CD4-positive, alpha-beta memory T cell (primary cell): ENCODE data around the gene CAT. TPM values are rescaled to one million over a fixed set of nuclear protein-coding genes. Genes with fewer than 3 reads are reported as not detected.
A peak's percentile ranks its signal among the peaks of the same experiment; 100 is the strongest.

ENCODE experiments used
- CTCF ChIA-PET: fragments of 350-600 bp; sonication (Branson Sonifier 250); formaldehyde crosslinking; loops from one replicate; lab custom pipeline; 2021; ENCODE audit warnings: inconsistent platforms; ENCODE audit not compliant: partially characterized antibody; lab: Charles Lee
- POLR2A ChIA-PET: fragments of 350-600 bp; sonication (Branson Sonifier 250); formaldehyde crosslinking; loops from one replicate; lab custom pipeline; 2021; ENCODE audit not compliant: partially characterized antibody; lab: Charles Lee
- DNase-seq, 5 donors: peaks; one replicate each; pipeline versions ENCODE4 v3.0.0 to v3.0.0-alpha.2; 2020 to 2022; ENCODE audit warnings: mixed read lengths in 1 of 5
- H3K27ac ChIP-seq: one replicate; pipeline ENCODE4 v1.7.0; 2013; ENCODE audit warnings: low read depth, low read length
- H3K27me3 ChIP-seq: 2 replicates; pipeline ENCODE4 v1.7.0; 2013; ENCODE audit warnings: mild to moderate bottlenecking, low read length, moderate library complexity; ENCODE audit not compliant: insufficient read depth
- H3K36me3 ChIP-seq: 2 replicates; pipeline ENCODE4 v1.7.0; 2013; ENCODE audit warnings: mild to moderate bottlenecking, low read length, moderate library complexity; ENCODE audit not compliant: insufficient read depth
- H3K4me1 ChIP-seq: 2 replicates; pipeline ENCODE4 v1.7.0; 2013; ENCODE audit warnings: mild to moderate bottlenecking, low read length, moderate library complexity; ENCODE audit not compliant: insufficient read depth
- H3K4me3 ChIP-seq, 2 donors: one replicate each; pipeline ENCODE4 v1.7.0; 2013; ENCODE audit warnings: low read length in 2 of 2, mild to moderate bottlenecking in 1 of 2
- H3K9me3 ChIP-seq, 2 donors: one replicate each; pipeline ENCODE4 v1.7.0; 2013; ENCODE audit warnings: low read length in 2 of 2, control low read depth in 1 of 2; ENCODE audit not compliant: control insufficient read depth in 1 of 2
- H3K27ac Mint-ChIP-seq, 7 donors: one replicate each; pipeline ENCODE4 v1.8.0; 2020 to 2021; ENCODE audit warnings: mixed read lengths in 7 of 7, mild to moderate bottlenecking in 6 of 7, inconsistent platforms in 3 of 7, moderate library complexity in 3 of 7
- H3K27me3 Mint-ChIP-seq, 2 donors: one replicate each; pipeline ENCODE4 v1.8.0; 2020 to 2021; ENCODE audit warnings: mixed read lengths in 2 of 2
- H3K36me3 Mint-ChIP-seq, 2 donors: one replicate each; pipeline ENCODE4 v1.8.0; 2020 to 2021; ENCODE audit warnings: mixed read lengths in 2 of 2, inconsistent platforms in 1 of 2, mild to moderate bottlenecking in 1 of 2
- H3K4me1 Mint-ChIP-seq, 4 donors: one replicate each; pipeline ENCODE4 v1.8.0; 2020 to 2021; ENCODE audit warnings: mixed read lengths in 4 of 4, mild to moderate bottlenecking in 1 of 4
- H3K4me3 Mint-ChIP-seq, 8 donors: one replicate each; pipeline ENCODE4 v1.8.0; 2020 to 2021; ENCODE audit warnings: mixed read lengths in 8 of 8, mild to moderate bottlenecking in 7 of 8, moderate library complexity in 6 of 8, inconsistent platforms in 3 of 8
- H3K9me3 Mint-ChIP-seq, 8 donors: one replicate each; pipeline ENCODE4 v1.8.0; 2020 to 2021; ENCODE audit warnings: mixed read lengths in 8 of 8, mild to moderate bottlenecking in 5 of 8, inconsistent platforms in 3 of 8, moderate library complexity in 1 of 8
- intact Hi-C: fragments of 100-400 bp; cut with micrococcal nuclease; formaldehyde crosslinking; loops from one replicate; pipeline ENCODE4 v1.15.1; 2023
- polyA plus RNA-seq, 2 donors: library from polyadenylated mRNA; unstranded; fragments of 300-500 nt; fragmentation: Illumina TruSeq; gene quantifications; one replicate each; pipeline ENCODE4 v1.2.3, GENCODE V29; 2021
- total RNA-seq, 2 experiments: library from RNA; stranded (reverse); gene quantifications; one replicate each; pipeline ENCODE4 v1.2.3, GENCODE V29; 2021

CAT gene
- total and polyA plus RNA-seq, 4 experiments from 2014 or later: 35.1 to 156 (median 59.7) TPM

DNA sequence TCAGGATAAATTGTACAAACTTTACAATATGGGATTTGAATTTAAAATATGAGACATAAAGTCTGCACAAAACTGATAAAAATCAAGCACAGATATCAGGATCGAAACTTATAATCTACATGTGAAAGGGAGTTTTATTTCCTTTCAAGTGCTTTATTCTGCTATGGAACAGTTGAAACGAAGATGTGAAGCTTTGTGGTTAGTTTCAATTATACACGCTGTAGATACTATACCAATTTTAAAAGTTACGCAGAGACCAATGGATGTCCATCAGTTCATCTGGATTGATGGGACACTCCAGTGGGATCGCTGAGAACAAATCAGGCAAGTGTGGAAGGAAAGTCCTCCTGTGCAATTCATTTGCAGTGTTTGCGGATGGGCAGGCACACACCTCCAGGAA, 34.5 kb upstream of the CAT start:
- Mint-ChIP-seq H3K27ac (no peak overlapping the region), H3K9me3 (no peaks in the 10 kb centered on the region), H3K36me3 (no peaks in the 10 kb centered on the region), H3K27me3 (peaks cover 3 to 9% of the 10 kb centered on the region in 2 donors), H3K4me1 (peaks cover 14 to 15% (median 14%) of the 10 kb centered on the region in 4 donors), H3K4me3 (peak overlapping the region in 7 of 8 donors; percentile 50 to 83 (median 75))
- ChIA-PET POLR2A (no interaction called here), CTCF (no interaction called here)
- Histone ChIP-seq H3K27me3 (no peaks in the 10 kb centered on the region), H3K9me3 (no peaks in the 10 kb centered on the region), H3K4me3 (peak overlapping the region in 1 of 2 donors; percentile 0), H3K36me3 (no peaks in the 10 kb centered on the region), H3K27ac (no peak overlapping the region), H3K4me1 (peaks cover 8% of the 10 kb centered on the region)
- intact Hi-C loops: no loop called here
- peak in 1 of 5 donors; percentile 0 for DNase-seq

- H3K9me3 ChIP-seq: no peaks in the 10 kb centered on the region
- peaks cover 9 to 11% of the 10 kb centered on the region in 2 donors for H3K27me3 Mint-ChIP-seq
- peak in 4 of 5 donors; percentile 6 to 40 (median 14) for DNase-seq
Observed at GRCh38 chr11:34405079-34405858, 33.5 kb upstream of the CAT start.

GRCh38 chr11:34406413-34406812, 32.3 kb upstream of the CAT start:
- Mint-ChIP-seq H3K4me1 (peaks cover 14 to 15% (median 14%) of the 10 kb centered on the region in 4 donors), H3K27me3 (peaks cover 9 to 11% of the 10 kb centered on the region in 2 donors), H3K4me3 (no peak overlapping the region), H3K9me3 (peaks cover 0 to 3% (median 0%) of the 10 kb centered on the region in 8 donors), H3K27ac (no peak overlapping the region), H3K36me3 (no peaks in the 10 kb centered on the region)
- ChIA-PET POLR2A (no interaction called here), CTCF (no interaction called here)
- H3K36me3 ChIP-seq: no peaks in the 10 kb centered on the region
- no peak for DNase-seq
- H3K27me3 ChIP-seq: no peaks in the 10 kb centered on the region
- intact Hi-C loops: no loop called here
- H3K27ac ChIP-seq: no peak overlapping the region
- peaks cover 8% of the 10 kb centered on the region for H3K4me1 ChIP-seq
- H3K4me3 ChIP-seq: no peak overlapping the region
- H3K9me3 ChIP-seq: no peaks in the 10 kb centered on the region

More at GRCh38 chr11:34405079-34405858, 33.5 kb upstream of the CAT start:
- peaks cover 8% of the 10 kb centered on the region for H3K4me1 ChIP-seq
- H3K27ac Mint-ChIP-seq: no peak overlapping the region
- no peak overlapping the region for H3K27ac ChIP-seq
- ChIA-PET CTCF (no interaction called here), POLR2A (no interaction called here)
- H3K4me3 Mint-ChIP-seq: peak overlapping the region; percentile 40 to 83 (median 72)
- intact Hi-C loops: no loop called here
- no peaks in the 10 kb centered on the region for H3K36me3 Mint-ChIP-seq
- no peaks in the 10 kb centered on the region for H3K27me3 ChIP-seq
- H3K4me1 Mint-ChIP-seq: peaks cover 14 to 15% (median 14%) of the 10 kb centered on the region in 4 donors
- H3K4me3 ChIP-seq: peak overlapping the region; percentile 0 to 4
- no peaks in the 10 kb centered on the region for H3K36me3 ChIP-seq
- H3K9me3 Mint-ChIP-seq: peaks cover 0 to 3% (median 0%) of the 10 kb centered on the region in 8 donors

DNA sequence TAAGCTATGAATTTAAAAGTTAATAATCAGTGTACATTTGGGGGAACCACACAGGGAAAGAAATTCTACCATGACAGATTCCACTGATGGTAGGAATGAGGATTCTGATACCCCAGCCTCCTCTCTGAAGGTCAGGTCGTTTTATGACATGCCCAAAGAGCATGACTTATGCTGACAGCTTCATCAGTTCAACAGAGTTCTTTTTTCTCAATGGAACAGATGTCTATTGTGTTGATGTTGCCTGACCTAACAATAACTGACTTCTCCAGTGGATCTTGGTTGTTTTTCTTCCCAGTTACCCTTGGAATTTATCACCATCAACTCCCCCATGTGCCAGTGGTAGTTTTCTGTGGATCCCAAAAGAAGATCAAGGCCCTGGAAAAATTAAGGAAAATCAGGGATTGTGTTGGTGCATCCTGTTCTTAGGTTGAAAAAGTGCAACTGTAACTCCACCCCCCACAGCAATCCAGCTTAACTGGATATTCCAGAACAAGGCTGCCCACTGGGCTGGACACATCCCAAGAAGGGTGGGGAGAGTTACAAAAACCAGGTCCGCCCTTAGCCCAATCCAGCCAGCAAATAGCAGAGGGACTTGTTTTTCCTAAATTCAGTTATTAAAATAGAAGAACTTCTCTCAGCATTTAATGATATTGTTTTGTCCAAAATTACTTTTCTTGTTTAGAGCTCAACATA, 31.5 kb upstream of the CAT start:
- Mint-ChIP-seq H3K27me3 (peaks cover 9 to 11% of the 10 kb centered on the region in 2 donors), H3K9me3 (peaks cover 0 to 8% (median 2%) of the 10 kb centered on the region in 8 donors), H3K27ac (no peak overlapping the region), H3K36me3 (no peaks in the 10 kb centered on the region), H3K4me3 (no peak overlapping the region), H3K4me1 (peaks cover 14 to 15% (median 14%) of the 10 kb centered on the region in 4 donors)
- H3K27me3 ChIP-seq: no peaks in the 10 kb centered on the region
- POLR2A ChIA-PET: no interaction called here
- no peak for DNase-seq
- H3K9me3 ChIP-seq: no peaks in the 10 kb centered on the region
- H3K4me1 ChIP-seq: peaks cover 8% of the 10 kb centered on the region
- H3K27ac ChIP-seq: no peak overlapping the region
- H3K36me3 ChIP-seq: no peaks in the 10 kb centered on the region
- intact Hi-C loops: no loop called here
- CTCF ChIA-PET: no interaction called here
- H3K4me3 ChIP-seq: no peak overlapping the region

DNA sequence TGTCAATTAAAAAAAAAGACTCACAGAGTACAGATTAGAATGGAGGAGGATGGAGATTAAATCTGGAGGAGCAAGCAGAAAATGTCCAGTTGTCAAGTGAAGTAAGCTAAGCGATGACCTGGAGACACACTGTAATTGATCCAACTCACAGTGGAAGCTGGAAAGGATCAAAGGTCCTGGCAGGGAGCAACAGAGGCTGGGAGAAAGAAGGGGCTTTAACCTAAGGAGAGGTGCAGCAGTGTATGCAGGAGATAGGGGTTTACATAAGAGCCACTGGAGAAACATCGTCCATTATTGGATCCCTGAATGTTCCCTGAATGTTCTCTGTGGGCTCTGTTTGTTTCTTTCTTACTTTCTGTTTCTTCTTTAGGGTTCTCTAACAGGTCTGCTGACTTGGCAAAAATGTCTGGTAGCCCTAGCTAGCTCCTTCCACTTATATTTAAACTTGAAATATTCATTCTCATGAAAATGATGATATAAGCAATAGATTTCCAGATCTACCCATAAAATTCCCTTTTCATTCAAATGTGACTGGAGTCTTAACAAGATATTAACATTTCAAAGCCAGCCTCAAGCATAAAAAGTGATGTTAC, 30.1 kb upstream of the CAT start:
- POLR2A ChIA-PET: no interaction called here

DNA sequence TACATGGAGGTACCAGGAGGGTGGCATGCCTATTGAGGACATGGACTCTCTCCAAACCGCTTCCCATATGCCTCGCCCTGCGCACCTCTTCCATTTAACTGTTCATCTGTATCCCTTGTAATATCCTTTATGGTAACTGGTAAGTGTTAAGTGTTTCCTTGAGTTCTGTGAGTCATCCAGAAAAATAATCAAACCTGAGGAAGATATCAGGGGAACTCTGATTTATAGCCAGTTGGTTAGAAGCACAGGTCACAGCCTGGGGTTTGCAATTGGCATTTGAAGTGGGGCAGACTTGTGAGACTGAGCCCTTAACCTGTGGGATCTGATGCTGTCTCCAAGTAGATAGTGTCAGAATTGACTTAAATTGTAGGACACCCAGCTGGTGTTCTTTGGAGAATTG, 27.6 kb upstream of the CAT start:
- Histone ChIP-seq H3K27me3 (no peaks in the 10 kb centered on the region), H3K36me3 (no peaks in the 10 kb centered on the region), H3K4me3 (no peak overlapping the region), H3K9me3 (no peaks in the 10 kb centered on the region), H3K27ac (no peak overlapping the region), H3K4me1 (no peaks in the 10 kb centered on the region)
- CTCF ChIA-PET: no interaction called here
- Mint-ChIP-seq H3K4me1 (peaks cover 0 to 1% (median 0%) of the 10 kb centered on the region in 4 donors), H3K9me3 (peaks cover 6 to 36% (median 26%) of the 10 kb centered on the region in 8 donors), H3K27me3 (peaks cover 13 to 18% of the 10 kb centered on the region in 2 donors), H3K4me3 (no peak overlapping the region), H3K27ac (no peak overlapping the region), H3K36me3 (peaks cover 3 to 6% of the 10 kb centered on the region in 2 donors)
- POLR2A ChIA-PET: no interaction called here
- intact Hi-C loops: no loop called here
- no peak for DNase-seq

More for the DNA sequence above, 30.1 kb upstream of the CAT start:
- Histone ChIP-seq H3K4me1 (peaks cover 8% of the 10 kb centered on the region), H3K9me3 (no peaks in the 10 kb centered on the region), H3K27ac (no peak overlapping the region), H3K36me3 (no peaks in the 10 kb centered on the region), H3K27me3 (no peaks in the 10 kb centered on the region), H3K4me3 (no peak overlapping the region)
- Mint-ChIP-seq H3K4me1 (peaks cover 14 to 15% (median 14%) of the 10 kb centered on the region in 4 donors), H3K9me3 (peaks cover 4 to 20% (median 14%) of the 10 kb centered on the region in 8 donors), H3K27ac (no peak overlapping the region), H3K4me3 (no peak overlapping the region), H3K27me3 (peaks cover 9 to 16% of the 10 kb centered on the region in 2 donors), H3K36me3 (peaks cover 0 to 3% of the 10 kb centered on the region in 2 donors)
- CTCF ChIA-PET: interaction anchor here (1.3 kb wide), 1 partner anchor 14 kb away, joined by 3 read pairs; no protein-coding TSS in a partner anchor
- intact Hi-C loops: no loop called here
- no peak for DNase-seq

GRCh38 chr11:34411791-34412190, 26.9 kb upstream of the CAT start:
- peaks cover 0 to 1% (median 0%) of the 10 kb centered on the region in 4 donors for H3K4me1 Mint-ChIP-seq
- no peaks in the 10 kb centered on the region for H3K27me3 ChIP-seq
- H3K4me1 ChIP-seq: no peaks in the 10 kb centered on the region
- POLR2A ChIA-PET: no interaction called here
- no peak overlapping the region for H3K4me3 ChIP-seq
- H3K9me3 Mint-ChIP-seq: peaks cover 6 to 36% (median 26%) of the 10 kb centered on the region in 8 donors
- H3K27me3 Mint-ChIP-seq: peaks cover 13 to 17% of the 10 kb centered on the region in 2 donors
- no peaks in the 10 kb centered on the region for H3K36me3 ChIP-seq
- H3K36me3 Mint-ChIP-seq: peaks cover 3 to 6% of the 10 kb centered on the region in 2 donors
- intact Hi-C loops: no loop called here
- no peak overlapping the region for H3K27ac Mint-ChIP-seq
- no peak for DNase-seq
- no peak overlapping the region for H3K4me3 Mint-ChIP-seq
- H3K27ac ChIP-seq: no peak overlapping the region
- no peaks in the 10 kb centered on the region for H3K9me3 ChIP-seq
- CTCF ChIA-PET: no interaction called here
